Activated CD8-positive, alpha-beta memory T cell treated with anti-CD3 and anti-CD28 coated beads for 48 hours (primary cell): Measurements from ENCODE around the gene PRKG2.
"Not testable (repeated sequence)": the region's sequence is repeated elsewhere in the genome, so short reads cannot be mapped to it uniquely, and the experiment has no call there.

ENCODE experiments used
- DNase-seq, 3 experiments: peaks; one replicate each; pipeline ENCODE4 v3.0.0-alpha.2; 2020; ENCODE audit warnings: low read depth in 2 of 3, low spot score in 2 of 3

PRKG2 gene

DNA sequence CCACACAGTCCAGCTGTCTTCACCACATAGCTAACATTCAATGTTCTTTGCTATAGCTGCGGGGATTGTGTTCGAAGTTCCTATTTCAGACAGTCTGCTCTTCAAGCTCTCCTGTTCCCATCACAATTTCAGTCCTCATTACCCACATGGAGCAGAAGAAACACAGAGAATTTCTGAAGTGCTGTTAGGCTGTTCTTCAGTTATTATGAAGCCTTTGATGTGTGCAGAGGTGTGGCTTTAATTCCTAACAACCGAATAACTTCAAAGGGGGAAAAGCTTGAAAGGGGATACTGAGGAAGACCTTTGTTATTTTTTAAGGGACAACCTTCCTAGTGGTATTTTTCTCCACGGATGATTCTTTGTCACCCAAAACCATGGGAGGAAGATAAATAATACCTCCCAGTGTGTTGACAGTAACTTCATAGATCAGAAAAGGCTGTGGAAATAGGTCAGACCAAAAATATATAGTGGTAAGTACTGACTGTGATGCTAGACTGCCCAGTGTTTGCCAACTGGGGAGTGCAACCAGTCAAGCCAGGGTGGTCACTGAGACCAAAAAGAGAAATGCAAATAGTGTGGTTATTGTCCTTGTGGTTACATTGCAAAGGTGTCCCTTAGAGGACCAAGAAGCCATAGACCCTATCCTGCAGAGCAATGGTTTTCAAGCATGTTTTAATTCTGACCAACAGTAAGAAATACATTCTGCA lies 52.1 kb downstream of the PRKG2 start:
- DNase-seq = no peak

DNA sequence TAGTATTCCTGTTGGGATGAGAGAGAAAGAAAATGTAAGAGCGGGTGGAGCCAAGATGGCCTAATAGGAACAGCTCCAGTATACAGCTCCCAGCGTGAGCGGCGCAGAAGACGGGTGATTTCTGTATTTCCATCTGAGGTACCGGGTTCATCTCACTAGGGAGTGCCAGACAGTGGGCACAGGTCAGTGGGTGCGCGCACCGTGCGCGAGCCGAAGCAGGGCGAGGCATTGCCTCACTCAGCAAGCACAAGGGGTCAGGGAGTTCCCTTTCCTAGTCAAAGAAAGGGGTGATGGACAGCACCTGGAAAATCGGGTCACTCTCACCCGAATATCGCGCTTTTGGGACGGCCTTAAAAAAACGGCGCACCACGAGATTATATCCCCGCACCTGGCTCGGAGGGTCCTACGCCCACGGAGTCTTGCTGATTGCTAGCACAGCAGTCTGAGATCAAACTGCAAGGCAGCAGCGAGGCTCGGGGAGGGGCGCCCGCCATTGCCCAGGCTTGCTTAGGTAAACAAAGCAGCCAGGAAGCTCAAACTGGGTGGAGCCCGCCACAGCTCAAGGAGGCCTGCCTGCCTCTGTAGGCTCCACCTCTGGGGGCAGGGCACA lies 61.2 kb downstream of the PRKG2 start:
- not testable (repeated sequence) for DNase-seq

DNA sequence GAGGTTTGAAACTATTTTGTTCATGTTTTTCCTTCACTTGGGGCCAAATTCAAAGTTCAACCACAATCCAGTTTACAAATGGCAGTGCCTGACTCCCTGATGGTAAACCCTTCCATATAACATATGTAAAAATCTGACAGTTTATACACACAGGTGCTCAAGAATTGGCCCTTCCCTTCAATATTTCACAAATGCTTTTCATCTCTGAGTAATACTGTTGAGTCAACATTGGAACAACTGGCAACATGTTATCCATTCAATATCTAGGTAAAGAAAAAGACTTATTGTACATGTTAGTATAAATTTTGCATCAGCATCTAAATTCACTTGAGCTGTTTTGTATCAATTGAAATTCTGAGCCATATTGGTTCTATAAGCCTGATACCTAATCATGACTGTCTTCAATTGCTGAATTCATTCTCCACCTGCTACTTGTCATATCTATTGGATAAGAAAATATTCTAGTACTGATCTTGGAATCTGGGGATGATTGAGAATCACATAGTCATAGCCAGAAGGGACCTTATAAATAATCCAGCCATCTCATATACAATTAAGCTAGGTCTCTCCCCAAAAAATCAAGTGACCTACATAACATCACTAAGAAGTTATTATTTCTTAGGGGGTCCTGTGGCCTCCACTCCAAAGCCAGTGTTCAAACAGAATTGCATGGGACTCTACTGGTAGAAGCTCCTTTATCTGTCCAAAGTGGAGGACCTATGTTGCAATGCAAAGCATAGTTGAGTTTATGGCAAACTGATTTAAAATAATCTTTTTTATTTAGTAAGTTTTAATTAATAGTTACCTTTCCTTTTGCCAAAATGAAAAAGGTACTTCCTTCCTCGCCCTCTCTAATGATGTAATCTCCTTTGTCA lies 61.9 kb downstream of the PRKG2 start:
- DNase-seq = no peak

DNA sequence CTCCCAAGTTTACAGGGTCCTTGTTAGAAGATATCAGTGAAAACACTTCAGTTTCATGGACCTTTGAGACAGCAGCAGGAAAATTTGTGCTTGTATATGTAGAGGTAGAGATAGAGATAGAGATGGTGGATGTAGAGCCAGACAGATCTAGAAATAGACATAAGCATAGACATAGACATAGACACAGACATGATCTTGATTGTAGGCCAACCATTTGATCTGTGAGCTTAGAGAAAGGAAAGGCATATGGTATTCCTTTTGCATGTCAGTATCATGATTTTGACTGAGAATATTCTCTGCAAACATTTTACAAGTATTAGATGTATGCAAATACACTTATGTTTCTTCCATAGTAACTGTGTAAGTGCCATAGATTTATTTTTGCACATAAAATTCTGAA lies 65.0 kb downstream of the PRKG2 start:
- DNase-seq = no peak

DNA sequence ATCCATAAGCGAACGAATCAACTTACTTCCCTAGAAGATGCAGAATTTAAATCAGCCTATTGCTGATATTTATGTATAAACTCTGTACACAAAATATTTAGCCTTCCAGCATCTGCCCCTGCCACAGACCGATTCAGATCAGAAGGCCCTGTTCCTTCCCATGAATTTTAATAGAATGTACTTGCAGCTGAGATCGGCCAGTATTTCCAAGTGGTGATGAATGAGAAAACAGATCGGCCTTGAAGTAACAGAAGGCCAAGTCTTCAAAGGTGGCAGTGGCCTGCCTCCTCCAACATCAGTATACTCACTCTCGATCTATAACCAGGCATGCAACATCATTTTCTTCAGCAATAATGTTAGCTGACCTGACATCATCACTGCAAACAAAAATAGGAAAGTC lies 66.4 kb downstream of the PRKG2 start:
- DNase-seq = no peak

DNA sequence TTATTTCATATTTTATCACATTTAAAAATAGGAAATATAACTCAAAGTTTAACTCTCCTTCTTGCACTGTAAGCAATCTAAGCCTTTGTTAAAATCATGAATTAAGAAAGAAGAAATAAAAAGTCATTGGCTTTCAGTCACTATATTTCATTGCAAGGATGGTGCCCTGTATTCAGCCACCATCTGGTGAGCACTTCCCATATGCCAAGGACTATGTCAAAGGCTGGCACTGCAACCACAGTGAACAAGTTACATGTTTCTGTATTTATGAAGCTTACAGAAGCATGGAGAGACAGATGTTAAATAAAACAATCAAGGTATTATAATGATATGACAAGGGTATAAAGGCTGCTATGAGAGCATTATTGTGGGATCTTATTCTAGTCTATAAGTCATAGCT lies 68.6 kb downstream of the PRKG2 start:
- DNase-seq = no peak

DNA sequence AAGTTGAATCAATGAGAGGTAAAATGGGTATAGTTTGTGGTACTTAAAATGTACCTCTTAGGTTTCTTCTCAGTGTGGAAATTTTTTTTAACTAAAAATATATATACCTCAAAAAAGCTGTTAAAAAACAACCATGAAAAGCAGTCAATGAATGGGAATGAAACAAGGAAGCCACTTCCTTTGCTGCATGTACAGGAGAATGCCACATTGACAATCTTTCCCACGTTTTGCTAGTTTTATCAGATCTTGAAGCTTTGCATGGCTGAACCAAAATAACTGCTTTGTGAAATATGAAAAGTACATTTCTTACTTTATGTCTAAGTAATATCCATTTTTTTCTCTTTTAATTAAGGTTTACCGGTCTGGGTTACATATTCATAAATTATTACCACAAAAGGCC lies 71.8 kb downstream of the PRKG2 start:
- no peak for DNase-seq

DNA sequence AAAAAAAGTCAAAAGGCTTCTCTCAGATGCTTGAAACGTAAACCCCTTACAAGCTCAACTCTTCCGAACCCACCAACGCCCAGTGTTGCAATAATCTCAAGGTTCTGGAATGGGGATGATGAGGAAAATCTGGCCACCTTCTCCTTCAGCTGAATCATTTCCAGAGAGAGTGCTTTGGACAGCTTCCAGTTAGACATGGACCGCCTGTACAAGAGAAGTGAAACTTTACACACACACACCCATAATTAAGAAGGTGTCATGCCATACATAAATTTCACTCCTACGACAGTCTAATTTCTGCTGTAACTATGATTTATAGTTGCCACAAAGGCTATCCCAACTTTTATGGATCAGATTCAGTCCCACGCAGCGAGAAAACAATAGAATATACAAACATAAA lies 72.3 kb downstream of the PRKG2 start:
- no peak for DNase-seq

DNA sequence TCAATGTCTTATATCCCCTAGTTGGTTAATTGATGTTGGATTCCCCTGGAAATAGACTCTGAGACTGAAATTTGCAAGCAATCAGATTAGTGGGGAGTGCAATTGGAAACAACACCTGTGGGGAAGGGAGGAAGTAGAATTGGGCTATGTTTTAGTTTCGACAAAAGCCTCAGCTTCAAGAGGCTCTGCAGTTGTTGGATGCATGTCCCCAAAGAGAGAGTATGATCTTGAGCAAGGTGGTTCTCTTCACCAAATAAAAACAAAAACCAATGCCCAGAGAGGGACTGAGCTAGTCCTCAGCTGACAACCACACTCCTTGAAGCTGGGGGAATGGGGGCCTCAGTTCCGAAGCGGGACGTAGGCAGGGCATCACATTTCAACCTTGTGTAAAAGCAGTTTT lies 77.1 kb downstream of the PRKG2 start:
- DNase-seq = no peak

DNA sequence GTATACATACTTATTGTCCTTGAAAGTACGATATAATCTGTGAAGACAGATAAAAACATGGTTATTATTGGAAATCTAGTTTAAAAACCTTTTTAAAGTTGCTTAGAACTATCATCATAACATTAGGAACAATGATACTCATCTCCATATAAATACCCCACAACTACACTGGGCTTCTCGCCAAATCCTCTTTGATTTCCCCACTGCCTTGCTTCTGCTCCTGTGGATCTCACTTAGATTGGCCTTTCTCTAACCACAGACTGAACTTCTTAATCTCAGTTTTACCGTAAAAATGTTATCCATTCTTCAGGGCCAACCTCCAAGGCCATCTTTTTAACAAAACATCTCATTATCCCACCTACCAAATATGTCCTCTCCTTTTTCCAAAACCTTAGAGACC lies 77.6 kb downstream of the PRKG2 start:
- DNase-seq = no peak

DNA sequence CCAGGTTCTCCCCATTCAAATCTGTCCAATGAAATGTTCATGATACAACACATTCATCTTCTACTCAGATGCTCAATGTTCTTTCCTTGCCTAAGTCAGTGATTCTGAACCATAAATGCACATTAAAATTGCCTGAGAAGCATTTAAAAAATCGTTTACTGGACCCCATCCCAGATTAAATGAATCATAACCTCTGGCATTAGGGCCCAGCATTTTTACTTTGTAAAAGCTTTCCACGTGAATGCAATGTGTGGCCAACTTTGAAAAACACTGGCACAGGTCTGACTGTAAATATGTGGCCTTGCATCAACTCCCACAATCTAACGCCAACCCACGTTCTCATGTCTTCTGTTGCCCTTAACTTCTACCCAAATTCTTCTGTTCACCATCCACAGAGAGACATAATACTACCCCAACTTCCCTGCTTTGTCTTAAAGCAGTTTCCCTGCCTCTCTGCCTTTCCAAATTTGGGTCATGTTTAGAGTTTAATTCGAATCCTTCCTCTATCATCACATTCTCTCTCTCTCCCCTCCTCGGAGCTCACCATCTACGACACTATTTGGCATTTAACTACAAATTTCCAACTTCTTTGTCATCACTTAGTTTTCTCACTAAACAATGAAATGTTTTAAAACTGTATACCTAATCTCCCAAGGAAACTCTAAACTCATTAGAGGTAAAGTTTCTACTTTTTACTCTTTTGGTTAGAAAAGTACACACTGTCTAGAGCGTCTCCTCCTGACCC lies 78.7 kb downstream of the PRKG2 start:
- DNase-seq = no peak

DNA sequence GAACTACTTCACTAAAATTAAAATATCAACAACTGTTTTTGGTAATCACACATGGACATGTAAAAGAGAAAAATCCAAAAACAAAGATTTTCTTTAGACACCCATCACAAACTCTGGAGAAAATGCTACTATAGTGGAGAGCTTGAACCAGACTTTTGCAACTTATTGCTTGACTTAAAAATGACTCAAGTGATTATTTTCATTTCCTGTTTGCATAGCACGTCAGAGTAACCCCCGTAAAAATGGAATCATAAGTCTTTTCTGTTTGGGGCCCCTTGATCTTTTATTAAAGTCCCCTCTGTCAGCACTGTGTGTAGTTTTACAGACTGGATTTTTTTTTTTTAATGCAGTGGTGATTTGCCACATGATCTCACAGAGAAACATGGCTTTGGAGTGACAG lies 79.5 kb downstream of the PRKG2 start:
- no peak for DNase-seq

DNA sequence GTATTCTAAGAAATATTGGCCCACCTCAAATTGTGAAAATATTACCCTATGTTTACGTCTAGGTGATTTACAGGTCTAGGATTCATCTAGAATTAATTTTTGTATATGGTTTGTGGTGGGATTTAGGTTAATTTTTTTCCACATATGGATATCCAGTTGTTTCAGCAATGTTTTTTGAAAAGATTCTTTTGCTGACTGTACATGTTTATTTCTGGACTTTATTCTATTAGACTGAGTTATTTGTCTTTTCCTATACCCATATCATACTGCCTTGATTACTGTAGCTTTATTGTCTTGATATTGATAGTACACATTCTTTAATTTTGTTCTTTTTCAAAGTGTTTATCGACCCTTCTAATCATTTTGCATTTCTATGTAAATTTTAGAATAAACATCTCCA lies 83.5 kb downstream of the PRKG2 start:
- no peak for DNase-seq

DNA sequence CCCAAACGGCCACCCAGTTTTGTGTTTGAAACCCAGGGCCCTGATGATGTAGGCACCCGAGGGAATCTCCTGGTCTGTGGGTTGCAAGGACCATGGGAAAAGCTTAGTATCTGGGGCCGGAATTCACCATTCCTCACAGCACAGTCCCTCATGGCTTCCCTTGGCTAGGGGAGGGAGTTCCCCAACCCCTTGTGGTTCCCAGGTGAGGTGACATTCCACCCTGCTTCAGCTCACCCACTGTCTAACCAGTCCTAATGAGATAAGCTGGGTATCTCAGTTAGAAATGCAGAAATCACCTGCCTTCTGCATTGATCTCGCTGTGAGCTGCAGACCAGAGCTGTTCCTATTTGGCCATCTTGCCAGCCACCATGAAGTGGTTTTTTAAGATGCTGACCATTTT lies 84.0 kb downstream of the PRKG2 start:
- no peak for DNase-seq

DNA sequence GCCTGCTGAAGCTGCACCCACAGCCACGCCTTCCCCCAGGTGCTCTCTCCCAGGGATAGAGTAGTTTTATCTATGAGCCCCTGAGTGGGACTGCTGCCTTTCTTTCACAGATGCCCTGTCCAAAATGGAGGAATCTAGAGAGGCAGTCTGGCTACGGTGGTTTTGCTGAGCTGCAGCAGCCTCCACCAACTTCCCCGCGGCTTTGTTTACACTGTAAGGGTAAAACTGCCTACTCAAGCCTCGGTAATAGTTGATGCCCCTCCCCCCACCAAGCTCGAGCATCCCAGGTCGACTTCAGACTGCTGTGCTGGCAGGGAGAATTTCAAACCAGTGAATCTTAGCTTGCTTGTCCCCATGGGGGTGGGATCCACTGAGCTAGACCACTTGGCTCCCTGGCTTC lies 84.5 kb downstream of the PRKG2 start:
- no peak for DNase-seq

DNA sequence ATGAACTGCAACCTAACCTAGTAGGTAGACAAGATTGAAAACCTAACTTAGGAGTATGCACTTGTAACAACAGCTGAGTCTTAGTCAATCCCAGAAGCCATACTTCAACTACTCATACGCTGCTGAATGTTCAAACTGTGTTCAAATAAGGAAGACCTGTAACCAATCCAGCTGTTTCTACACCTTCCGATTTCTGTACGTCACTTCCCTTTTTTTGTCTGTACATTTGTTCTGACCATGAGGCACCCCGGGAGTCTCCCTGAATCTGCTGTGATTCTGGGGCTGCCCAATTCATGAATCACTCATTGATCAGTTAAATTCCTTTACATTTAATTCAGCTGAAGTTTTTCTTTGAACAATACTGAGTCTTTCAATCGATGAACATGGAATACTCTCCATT lies 95.0 kb downstream of the PRKG2 start:
- no peak for DNase-seq

DNA sequence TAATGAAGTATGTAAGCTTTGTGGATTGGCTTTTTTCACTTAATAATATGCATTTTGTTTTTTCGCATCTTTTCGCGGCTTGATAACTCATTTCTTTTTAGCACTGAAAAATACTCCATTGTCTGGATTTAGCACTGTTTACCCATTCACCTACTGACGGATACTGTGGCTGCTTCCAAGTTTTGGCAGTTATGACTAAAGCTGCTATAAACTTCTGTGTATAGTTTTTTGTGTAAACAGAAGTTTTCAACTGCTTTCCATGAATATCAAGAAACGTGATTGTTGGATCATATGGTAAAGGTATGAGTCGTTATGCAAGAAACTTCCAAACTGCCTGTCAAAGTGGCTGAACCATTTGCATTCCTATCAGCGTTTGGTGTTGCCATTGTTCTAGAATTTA lies 96.9 kb downstream of the PRKG2 start:
- no peak for DNase-seq

DNA sequence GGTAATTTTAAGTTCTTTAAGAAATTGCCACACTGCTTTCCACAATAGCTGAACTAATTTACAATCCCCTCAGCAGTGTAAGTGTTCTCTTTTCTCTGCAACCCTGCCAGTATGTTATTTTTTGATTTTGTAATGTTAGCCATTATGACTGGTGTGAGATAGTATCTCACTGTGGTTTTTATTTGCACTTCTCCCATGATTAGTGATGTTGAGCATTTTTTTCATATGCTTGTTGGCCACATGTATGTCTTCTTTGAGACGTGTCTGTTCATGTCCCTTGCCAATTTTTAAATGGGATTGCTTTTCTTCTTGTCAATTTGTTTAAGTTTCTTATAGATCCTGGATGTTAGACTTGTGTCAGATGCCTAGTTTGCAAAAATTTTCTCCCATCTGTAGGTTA lies 98.5 kb downstream of the PRKG2 start:
- DNase-seq = no peak

DNA sequence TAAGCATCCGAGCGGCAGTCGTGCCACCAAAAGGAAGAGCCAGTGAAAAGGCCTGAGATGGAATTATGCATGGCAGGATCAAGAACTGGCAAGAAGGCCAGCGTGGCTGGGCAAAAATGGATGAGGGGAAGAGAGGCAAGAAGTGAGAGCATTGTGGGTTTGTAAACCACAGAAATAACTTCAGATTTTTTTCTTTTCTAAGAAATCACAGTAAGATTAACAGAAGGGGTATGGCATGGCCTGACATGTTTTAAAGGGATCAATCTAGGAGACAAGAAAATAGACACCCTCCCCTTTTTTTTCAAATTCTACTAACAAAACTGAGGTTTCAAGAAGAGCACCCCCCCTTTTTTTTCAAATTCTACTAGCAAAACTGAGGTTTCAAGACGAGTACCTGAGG lies 102.0 kb downstream of the PRKG2 start:
- DNase-seq = no peak

DNA sequence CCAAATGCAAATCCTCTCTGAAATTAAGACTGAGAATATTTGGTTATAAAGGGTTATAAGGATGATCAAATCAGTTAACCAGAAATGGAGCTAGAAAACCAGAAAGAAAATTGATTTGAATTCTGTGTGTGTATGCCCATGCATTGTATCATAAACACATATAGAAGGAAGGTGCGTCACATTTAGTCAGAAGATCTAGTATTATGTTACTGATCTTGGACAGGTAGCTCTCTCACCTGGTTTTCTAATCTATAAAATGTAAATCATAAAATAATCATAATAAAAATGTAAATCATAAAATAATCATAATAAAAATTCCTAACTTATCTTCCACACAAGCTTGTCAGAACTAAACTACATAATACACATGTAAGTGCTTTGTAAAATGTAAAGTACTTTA lies 105.7 kb downstream of the PRKG2 start:
- DNase-seq = no peak

DNA sequence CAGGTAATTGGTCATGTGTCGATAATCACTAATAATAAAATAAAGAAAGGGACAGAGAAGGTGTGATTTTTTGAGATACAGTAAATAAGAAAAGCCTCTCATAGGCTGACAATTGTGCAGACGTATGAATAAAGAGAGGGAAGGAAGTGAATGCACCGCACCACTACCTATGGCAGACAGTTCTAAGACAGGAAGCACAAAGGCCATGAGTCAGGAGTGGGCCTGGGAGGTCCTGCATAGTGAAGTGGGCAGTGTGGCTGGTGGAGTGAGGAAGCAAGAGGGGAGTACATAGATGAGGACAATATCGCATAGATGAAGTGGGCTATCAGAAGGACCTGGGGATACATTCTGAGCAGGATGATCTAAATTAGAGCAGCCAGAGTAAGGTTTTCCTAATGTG lies 108.9 kb downstream of the PRKG2 start:
- no peak for DNase-seq

DNA sequence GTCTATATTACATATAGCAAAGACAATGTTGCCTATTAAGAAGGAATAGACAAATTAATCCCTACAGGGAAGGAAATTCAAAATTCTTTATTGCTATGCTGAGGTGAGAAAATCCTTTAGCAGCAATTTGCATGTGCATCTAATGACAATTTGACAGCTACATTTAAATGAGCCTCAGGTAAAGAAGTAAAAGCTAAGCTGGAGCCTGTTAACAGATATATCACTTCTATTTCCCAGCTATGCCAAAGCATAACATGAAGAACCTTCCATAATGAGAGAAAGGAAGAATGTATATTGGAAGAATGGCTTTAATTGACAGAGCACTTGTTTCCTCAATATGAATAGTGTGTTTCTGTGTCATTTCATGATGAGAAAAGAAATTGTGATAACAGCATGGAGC lies 112.9 kb downstream of the PRKG2 start:
- no peak for DNase-seq
